ENCODE results near the gene ADAMTS10.

GRCh38 chr19:8580710-8581281 lies 29.7 kb downstream of the ADAMTS10 start:
- TF ChIP-seq, protein P1, sequence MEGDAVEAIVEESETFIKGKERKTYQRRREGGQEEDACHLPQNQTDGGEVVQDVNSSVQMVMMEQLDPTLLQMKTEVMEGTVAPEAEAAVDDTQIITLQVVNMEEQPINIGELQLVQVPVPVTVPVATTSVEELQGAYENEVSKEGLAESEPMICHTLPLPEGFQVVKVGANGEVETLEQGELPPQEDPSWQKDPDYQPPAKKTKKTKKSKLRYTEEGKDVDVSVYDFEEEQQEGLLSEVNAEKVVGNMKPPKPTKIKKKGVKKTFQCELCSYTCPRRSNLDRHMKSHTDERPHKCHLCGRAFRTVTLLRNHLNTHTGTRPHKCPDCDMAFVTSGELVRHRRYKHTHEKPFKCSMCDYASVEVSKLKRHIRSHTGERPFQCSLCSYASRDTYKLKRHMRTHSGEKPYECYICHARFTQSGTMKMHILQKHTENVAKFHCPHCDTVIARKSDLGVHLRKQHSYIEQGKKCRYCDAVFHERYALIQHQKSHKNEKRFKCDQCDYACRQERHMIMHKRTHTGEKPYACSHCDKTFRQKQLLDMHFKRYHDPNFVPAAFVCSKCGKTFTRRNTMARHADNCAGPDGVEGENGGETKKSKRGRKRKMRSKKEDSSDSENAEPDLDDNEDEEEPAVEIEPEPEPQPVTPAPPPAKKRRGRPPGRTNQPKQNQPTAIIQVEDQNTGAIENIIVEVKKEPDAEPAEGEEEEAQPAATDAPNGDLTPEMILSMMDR (IDR thresholded peaks at IDR 0.05): peak; percentile 86 to 100 (median 98)
- TF ChIP-seq POLR2A (IDR thresholded peaks at IDR 0.05): no peak
